Hematopoietic multipotent progenitor cell treated with erythropoietin and hydrocortisone succinate and interleukin-3 and kit ligand, for 4 days (in vitro differentiated cells): Measurements from ENCODE around the gene GDPD1.
"Not testable (repeated sequence)": the region's sequence is repeated elsewhere in the genome, so short reads cannot be mapped to it uniquely, and the experiment has no call there.

Experiments used
- DNase-seq: peaks from one replicate; pipeline ENCODE4 v3.0.0-alpha.2; 2015

Gene GDPD1

GRCh38 chr17:59254742-59255141 lies 34.4 kb downstream of the GDPD1 start:
- no peak for DNase-seq

DNA sequence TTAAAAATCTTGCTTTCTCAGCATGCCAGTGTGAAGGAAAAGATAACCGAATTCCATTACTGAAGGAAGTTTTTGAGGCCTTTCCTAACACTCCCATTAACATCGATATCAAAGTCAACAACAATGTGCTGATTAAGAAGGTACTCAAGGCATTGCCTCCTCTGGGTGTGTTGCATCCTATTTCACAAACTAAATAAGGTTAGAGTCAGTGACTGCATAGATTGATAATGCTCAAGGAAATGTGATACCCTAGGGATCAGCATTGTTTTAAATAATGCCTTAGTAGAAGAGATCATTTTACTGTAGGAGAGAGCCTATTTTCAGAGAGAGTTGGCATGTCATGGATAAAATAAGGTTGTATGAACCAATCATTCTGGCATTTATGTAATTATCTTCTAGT lies 36.8 kb downstream of the GDPD1 start:
- DNase-seq: no peak

DNA sequence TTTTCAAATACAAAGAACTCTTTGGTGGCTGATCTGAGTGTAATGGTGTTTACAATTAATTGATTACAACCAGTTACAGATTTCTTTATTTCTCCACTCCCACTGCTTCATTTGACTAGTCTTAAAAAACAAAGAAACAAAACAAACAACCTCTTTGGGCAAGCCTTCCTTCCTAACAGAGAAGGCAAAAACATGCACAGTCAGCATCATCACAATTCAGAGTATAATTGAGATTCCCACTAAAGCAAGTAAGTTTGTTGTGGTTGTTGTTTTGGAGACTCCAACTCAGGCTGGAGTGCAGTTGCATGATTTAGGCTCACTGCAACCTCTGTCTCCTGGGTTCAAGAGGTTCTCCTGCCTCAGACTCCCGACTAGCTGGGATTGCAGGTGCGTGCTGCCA lies 40.4 kb downstream of the GDPD1 start:
- no peak for DNase-seq

DNA sequence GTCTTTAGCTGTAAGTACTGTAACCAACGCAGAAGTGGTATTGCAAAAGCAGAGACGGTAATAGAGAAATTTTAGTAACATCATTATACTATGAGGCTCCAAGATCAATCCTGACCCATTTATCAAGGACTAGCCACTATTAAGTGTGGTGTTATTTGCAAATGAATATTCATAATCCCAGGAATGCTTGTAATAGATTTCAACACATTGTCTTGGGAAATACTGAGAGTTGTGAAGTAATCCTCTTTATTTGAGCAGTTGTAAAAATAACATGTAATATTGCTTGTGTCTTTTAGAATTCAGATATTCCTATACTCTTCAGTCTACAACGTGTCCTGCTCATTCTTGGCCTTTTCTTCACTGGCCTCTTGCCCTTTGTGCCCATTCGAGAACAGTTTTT lies 46.4 kb downstream of the GDPD1 start:
- DNase-seq: no peak

DNA sequence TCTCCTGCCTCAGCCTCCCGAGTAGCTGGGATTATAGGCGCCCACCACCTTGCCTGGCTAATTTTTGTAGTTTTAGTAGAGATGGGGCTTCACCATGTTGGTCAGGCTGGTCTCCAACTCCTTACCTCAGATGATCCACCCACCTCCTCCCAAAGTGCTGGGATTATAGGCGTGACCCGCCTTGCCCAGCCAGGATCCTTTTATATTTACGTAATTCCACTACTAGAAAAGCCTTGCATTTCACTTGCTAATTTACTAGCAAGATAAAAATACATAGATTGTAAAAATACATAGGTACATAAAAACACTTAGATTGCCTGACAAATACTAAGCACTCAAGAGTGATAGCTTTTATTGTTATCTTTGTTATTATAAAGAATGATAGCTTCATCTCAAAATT lies 47.5 kb downstream of the GDPD1 start:
- DNase-seq: no peak

GRCh38 chr17:59275618-59276017 lies 55.3 kb downstream of the GDPD1 start:
- DNase-seq: no peak

DNA sequence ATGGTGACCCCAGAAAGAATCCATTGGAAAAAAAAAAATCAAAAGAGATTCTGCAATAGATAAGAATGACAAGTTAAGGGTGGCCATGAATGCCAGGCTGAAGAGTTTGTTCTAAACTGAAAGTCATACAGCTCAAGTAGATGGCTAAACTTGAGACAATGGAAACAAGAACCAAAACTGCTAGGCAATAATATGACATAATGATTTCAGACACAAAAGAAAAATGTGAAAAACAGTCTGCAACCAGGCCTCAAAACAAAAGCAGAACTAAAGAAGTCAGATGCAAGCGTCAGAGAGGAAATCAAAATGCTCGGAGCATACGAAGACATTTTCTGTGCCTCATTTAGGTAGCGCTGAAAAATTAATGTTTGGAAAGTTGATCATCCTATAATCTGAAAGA lies 56.7 kb downstream of the GDPD1 start:
- peak; percentile 47 for DNase-seq

DNA sequence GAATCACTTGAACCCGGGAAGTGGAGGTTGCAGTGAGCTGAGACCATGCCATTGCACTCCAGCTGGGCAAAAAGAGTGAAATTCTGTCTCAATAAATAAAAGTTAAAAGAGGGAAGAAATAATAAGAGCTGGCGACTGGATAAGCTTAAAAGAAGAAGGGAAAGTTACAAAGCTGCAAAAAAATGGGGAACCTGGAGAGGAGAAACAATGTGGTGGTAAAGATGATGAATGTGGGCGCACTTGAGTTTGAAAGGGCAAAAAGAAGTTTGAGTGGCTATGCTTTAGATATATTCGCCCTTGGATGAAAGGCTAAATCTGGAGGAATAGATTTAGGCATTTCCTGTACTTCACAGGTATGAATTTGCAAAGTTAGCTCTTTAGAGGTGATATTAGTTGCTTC lies 58.1 kb downstream of the GDPD1 start:
- DNase-seq: no peak

DNA sequence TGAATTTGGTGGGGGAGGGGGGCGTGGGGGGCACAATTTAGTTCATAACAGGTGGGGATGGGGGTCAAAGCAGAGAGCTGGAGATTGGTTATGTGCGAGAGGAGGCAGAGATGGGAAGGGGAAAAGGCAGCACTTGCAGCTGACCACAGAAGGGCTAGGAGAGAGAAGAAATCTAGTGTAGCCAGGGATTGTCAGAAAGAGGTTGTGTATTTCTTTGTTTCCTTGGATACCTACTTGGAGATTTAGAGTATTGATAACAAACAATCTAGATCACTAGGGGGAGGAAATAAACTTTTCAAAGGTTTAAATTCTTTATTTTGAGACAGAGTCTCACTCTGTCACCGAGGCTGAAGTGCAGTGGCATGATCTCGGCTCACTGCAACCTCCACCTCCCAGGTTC lies 64.0 kb downstream of the GDPD1 start:
- DNase-seq: no peak

DNA sequence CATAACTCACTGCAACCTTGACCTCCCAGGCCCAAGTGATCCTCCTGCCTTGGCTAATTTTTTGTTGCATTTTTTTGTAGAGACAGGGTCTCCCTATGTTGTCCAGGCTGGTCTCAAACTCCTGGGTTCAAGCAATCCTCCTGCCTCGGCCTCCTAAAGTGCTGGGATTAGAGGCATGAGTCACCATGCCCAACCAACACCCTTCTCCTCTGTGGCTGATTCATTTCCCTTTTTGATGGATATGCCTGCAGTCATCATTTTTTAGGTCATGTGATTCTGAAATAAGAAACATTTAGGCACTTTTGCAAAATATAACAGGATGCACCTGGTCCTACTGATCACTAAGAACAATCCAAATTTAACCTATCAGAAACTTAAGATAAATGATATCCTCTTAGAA lies 67.1 kb downstream of the GDPD1 start:
- DNase-seq: no peak

GRCh38 chr17:59287891-59288290 lies 67.6 kb downstream of the GDPD1 start:
- no peak for DNase-seq

DNA sequence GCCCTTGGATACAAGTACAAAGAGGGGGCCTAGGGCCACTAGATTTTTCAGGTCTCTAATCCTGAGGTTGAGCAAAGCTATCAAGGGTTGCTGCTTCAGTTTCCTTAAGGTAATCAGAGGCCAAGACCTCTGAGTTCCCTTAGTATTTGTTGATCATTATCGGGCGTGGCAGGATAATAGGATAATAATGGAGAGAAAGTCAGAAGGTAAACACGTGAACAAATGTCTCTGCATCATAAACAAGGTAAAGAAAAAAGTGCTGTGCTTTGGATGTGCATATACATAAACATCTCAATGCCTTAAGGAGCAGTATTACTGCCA lies 69.6 kb downstream of the GDPD1 start:
- DNase-seq: no peak

- peak; percentile 95 for DNase-seq
Observed at GRCh38 chr17:59290302-59290998, 70.1 kb downstream of the GDPD1 start.

- DNase-seq: no peak
Observed at GRCh38 chr17:59292174-59292523, 71.8 kb downstream of the GDPD1 start.

GRCh38 chr17:59296190-59296589 lies 75.9 kb downstream of the GDPD1 start:
- no peak for DNase-seq

GRCh38 chr17:59298521-59298920 lies 78.2 kb downstream of the GDPD1 start:
- no peak for DNase-seq

- no peak for DNase-seq
Observed at GRCh38 chr17:59299400-59300092, 79.2 kb downstream of the GDPD1 start.

DNA sequence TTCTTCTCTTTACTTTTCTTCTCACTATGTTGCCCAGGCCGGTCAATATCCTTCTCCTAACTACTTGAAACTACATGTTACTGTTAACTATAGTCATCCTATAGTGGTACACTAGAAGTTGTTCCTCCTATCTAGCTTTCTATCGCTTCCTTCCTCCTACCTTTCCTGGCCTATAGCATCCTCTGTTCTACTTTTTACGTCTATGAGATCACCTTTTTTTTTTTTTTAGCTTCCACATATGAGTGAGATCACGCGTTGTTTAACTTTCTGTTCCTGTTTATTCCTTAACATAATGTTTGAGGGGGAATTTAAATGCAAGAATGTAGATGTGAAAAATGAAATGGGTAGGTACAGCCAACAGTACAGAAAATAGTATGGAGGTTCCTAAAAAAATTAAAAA lies 80.6 kb downstream of the GDPD1 start:
- DNase-seq: no peak

GRCh38 chr17:59304811-59305210 lies 84.5 kb downstream of the GDPD1 start:
- DNase-seq: no peak

GRCh38 chr17:59310263-59310920 lies 90.1 kb downstream of the GDPD1 start:
- DNase-seq: no peak

DNA sequence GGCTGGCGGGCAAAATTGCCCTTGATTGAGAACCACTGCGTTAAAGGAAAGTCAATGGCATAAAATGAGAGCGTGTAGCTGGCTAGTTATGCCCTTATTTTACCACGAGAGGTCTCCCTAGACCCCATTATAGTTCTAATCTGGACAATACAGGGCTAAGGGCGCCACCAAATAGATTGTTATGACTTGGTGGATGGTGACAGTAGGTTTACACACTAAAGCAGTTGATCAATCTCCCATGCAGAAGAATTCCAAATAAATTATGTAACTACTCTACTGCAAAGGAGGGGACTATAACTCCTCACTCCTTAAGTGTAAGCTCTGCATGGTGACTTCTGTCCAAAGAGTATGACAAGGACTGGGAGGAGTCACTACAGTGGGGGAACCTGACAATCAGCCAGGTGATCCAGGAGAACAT lies 90.7 kb downstream of the GDPD1 start:
- peak; percentile 92 for DNase-seq

- not testable (repeated sequence) for DNase-seq
Observed at GRCh38 chr17:59311521-59311920, 91.2 kb downstream of the GDPD1 start.

DNA sequence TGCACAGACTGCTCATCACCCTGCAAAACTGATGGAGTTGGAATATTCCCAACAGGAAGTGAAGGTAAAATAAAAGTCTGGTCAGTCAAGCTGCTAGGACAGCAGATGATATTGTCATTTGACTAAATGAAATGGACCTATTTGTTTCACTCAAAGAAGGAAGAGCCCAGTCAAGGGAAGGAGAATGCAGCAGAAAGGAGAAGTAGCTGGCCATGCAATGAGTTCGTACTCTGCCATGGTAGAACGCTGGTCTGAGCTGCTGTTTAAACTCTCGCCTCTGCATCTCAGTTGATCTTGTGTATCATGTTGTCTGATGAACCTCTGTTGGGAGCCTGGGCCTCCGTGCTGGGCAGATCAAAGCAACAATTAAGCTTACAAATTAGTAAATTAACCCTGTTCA lies 95.6 kb downstream of the GDPD1 start:
- DNase-seq: no peak
